Vagina (tissue), 2 donors: Measurements from ENCODE around the gene CARD9.

ENCODE experiments used
- CTCF ChIP-seq, 3 experiments: fragments of 450-650 bp in 2 of 3; fragments of 200-600 bp in 1 of 3; sonication (generic) in 1 of 3; IDR thresholded peaks; one replicate each; pipeline ENCODE4 v1.5.1; 2017 to 2019; ENCODE audit warnings: antibody characterized with exemption in 3 of 3, mild to moderate bottlenecking in 2 of 3, moderate library complexity in 2 of 3
- POLR2AphosphoS5 ChIP-seq, 2 donors: sonication (generic); formaldehyde crosslinking; IDR thresholded peaks; one replicate each; pipeline ENCODE4 v1.9.0; 2017; ENCODE audit warnings: antibody characterized with exemption in 2 of 2, mild to moderate bottlenecking in 2 of 2, low read depth in 1 of 2; ENCODE audit not compliant: insufficient read depth in 1 of 2

- no peak for TF ChIP-seq POLR2AphosphoS5 (IDR thresholded peaks at IDR 0.05; ENCODE audit: insufficient read depth in 1 of 2, low read depth in 1 of 2)
- TF ChIP-seq CTCF (IDR thresholded peaks at IDR 0.05), result no peak
Measured at GRCh38 chr9:136391737-136392537, 18.5 kb upstream of the CARD9 start.
